HepG2 (cell line): ENCODE measurements around the gene QSOX1. TPM values are rescaled to one million over a fixed set of nuclear protein-coding genes. Genes with fewer than 3 reads are reported as not detected.

Source experiments
- ELF4 ChIP-seq: sonication (generic); formaldehyde crosslinking; IDR thresholded peaks from 2 replicates; pipeline ENCODE4 v1.5.0; 2020; ENCODE audit warnings: missing genetic modification reagents, mild to moderate bottlenecking, moderate library complexity, borderline replicate concordance
- ZNF138 ChIP-seq: sonication (generic); formaldehyde crosslinking; IDR thresholded peaks from 2 replicates; pipeline ENCODE4 v1.5.0; 2020; ENCODE audit warnings: mild to moderate bottlenecking, low read depth, missing genetic modification reagents
- ZNF296 ChIP-seq: sonication (generic); formaldehyde crosslinking; conservative IDR thresholded peaks from 2 replicates; pipeline ENCODE4 v1.5.0; 2020; ENCODE audit warnings: mild to moderate bottlenecking, missing genetic modification reagents
- ZNF761 ChIP-seq: sonication (generic); formaldehyde crosslinking; conservative IDR thresholded peaks from 2 replicates; pipeline ENCODE4 v1.4.0; 2020; ENCODE audit warnings: mild to moderate bottlenecking, missing genetic modification reagents
- polyA plus RNA-seq, 8 experiments: library from polyadenylated mRNA; depleted of rRNA in 3 of 8; stranded (reverse) in 7 of 8; unstranded in 1 of 8; fragments of >200 nt; fragmentation: Illumina TruSeq in 4 of 8; extraction: Trizol in 4 of 8; gene quantifications; 2 replicates each; pipeline versions ENCODE4 v1.2.1 to v1.2.3, GENCODE V29; 2011 to 2016; ENCODE audit warnings: low read depth in 4 of 8, missing spikeins in 1 of 8, mixed read lengths in 1 of 8; ENCODE audit not compliant: insufficient read depth in 1 of 8
- total RNA-seq, 5 experiments: library from RNA; depleted of rRNA; stranded (reverse); fragments of >200 nt; fragmentation: Illumina TruSeq; extraction: Trizol; gene quantifications; 2 replicates each; pipeline ENCODE4 v1.2.3, GENCODE V29; 2016; ENCODE audit warnings: low read depth in 1 of 5
- TF ChIP-seq, protein P1 (sequence below): sonication (generic); formaldehyde crosslinking; IDR thresholded peaks from 2 replicates; pipeline ENCODE4 v1.8.1; 2023; ENCODE audit warnings: mild to moderate bottlenecking, inconsistent platforms, moderate library complexity, missing genetic modification reagents, borderline replicate concordance
- TF ChIP-seq, protein P2 (sequence below): sonication (generic); formaldehyde crosslinking; IDR thresholded peaks from 2 replicates; pipeline ENCODE4 v1.5.0; 2020; ENCODE audit warnings: missing genetic modification reagents
- TF ChIP-seq, protein P3 (sequence below): sonication (generic); formaldehyde crosslinking; IDR thresholded peaks from 2 replicates; pipeline ENCODE4 v1.5.0; 2020; ENCODE audit warnings: mild to moderate bottlenecking, missing genetic modification reagents, borderline replicate concordance
- TF ChIP-seq, protein P4 (sequence below): IDR thresholded peaks from 2 replicates; pipeline ENCODE4 v1.6.1; 2016; ENCODE audit warnings: missing biosample characterization, missing genetic modification reagents, low read depth
- TF ChIP-seq, protein P5 (sequence below): sonication (generic); formaldehyde crosslinking; IDR thresholded peaks from 2 replicates; pipeline ENCODE4 v1.5.0; 2020; ENCODE audit warnings: missing genetic modification reagents
- TF ChIP-seq, protein P6 (sequence below): sonication (generic); formaldehyde crosslinking; conservative IDR thresholded peaks from 2 replicates; pipeline ENCODE4 v1.4.0; 2020; ENCODE audit warnings: mild to moderate bottlenecking, missing genetic modification reagents, moderate library complexity

QSOX1 gene
- total and polyA plus RNA-seq, 2 of the 13 experiments (the other 11 are each of a cell fraction or from before 2014, with no cell fraction given): 6.8 to 40.2 TPM

DNA sequence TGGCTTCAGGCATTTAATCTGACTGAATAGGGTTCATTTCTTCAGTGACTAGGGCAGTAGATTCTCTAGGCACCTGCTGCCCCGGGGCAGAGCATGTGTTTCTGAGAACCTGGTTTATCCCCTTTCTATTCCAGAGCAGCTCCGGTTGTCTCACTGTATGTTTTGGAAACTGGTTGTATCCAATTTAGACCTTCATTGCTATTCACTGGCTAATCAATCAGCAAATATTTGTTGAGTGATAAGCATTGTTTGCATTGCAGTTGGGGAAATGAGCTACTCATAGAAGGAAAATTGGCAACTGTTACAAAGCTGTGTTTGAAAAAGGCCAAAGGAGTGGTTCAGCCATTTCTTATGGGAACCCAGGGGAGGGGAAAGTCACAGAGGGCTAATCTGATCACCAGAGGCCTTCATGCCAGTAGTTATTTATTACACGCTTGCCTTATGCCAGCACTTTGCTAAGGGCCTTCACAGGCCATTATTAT, 2.9 kb downstream of the QSOX1 start (continued):
- TF ChIP-seq, protein P1, sequence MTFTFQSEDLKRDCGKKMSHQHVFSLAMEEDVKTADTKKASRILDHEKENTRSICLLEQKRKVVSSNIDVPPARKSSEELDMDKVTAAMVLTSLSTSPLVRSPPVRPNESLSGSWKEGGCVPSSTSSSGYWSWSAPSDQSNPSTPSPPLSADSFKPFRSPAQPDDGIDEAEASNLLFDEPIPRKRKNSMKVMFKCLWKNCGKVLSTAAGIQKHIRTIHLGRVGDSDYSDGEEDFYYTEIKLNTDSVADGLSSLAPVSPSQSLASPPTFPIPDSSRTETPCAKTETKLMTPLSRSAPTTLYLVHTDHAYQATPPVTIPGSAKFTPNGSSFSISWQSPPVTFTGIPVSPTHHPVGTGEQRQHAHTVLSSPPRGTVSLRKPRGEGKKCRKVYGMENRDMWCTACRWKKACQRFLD (CRISPR knock-in tag): no peak
- TF ChIP-seq, protein P2, sequence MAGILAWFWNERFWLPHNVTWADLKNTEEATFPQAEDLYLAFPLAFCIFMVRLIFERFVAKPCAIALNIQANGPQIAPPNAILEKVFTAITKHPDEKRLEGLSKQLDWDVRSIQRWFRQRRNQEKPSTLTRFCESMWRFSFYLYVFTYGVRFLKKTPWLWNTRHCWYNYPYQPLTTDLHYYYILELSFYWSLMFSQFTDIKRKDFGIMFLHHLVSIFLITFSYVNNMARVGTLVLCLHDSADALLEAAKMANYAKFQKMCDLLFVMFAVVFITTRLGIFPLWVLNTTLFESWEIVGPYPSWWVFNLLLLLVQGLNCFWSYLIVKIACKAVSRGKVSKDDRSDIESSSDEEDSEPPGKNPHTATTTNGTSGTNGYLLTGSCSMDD (CRISPR knock-in tag): no peak
- TF ChIP-seq, protein P3, sequence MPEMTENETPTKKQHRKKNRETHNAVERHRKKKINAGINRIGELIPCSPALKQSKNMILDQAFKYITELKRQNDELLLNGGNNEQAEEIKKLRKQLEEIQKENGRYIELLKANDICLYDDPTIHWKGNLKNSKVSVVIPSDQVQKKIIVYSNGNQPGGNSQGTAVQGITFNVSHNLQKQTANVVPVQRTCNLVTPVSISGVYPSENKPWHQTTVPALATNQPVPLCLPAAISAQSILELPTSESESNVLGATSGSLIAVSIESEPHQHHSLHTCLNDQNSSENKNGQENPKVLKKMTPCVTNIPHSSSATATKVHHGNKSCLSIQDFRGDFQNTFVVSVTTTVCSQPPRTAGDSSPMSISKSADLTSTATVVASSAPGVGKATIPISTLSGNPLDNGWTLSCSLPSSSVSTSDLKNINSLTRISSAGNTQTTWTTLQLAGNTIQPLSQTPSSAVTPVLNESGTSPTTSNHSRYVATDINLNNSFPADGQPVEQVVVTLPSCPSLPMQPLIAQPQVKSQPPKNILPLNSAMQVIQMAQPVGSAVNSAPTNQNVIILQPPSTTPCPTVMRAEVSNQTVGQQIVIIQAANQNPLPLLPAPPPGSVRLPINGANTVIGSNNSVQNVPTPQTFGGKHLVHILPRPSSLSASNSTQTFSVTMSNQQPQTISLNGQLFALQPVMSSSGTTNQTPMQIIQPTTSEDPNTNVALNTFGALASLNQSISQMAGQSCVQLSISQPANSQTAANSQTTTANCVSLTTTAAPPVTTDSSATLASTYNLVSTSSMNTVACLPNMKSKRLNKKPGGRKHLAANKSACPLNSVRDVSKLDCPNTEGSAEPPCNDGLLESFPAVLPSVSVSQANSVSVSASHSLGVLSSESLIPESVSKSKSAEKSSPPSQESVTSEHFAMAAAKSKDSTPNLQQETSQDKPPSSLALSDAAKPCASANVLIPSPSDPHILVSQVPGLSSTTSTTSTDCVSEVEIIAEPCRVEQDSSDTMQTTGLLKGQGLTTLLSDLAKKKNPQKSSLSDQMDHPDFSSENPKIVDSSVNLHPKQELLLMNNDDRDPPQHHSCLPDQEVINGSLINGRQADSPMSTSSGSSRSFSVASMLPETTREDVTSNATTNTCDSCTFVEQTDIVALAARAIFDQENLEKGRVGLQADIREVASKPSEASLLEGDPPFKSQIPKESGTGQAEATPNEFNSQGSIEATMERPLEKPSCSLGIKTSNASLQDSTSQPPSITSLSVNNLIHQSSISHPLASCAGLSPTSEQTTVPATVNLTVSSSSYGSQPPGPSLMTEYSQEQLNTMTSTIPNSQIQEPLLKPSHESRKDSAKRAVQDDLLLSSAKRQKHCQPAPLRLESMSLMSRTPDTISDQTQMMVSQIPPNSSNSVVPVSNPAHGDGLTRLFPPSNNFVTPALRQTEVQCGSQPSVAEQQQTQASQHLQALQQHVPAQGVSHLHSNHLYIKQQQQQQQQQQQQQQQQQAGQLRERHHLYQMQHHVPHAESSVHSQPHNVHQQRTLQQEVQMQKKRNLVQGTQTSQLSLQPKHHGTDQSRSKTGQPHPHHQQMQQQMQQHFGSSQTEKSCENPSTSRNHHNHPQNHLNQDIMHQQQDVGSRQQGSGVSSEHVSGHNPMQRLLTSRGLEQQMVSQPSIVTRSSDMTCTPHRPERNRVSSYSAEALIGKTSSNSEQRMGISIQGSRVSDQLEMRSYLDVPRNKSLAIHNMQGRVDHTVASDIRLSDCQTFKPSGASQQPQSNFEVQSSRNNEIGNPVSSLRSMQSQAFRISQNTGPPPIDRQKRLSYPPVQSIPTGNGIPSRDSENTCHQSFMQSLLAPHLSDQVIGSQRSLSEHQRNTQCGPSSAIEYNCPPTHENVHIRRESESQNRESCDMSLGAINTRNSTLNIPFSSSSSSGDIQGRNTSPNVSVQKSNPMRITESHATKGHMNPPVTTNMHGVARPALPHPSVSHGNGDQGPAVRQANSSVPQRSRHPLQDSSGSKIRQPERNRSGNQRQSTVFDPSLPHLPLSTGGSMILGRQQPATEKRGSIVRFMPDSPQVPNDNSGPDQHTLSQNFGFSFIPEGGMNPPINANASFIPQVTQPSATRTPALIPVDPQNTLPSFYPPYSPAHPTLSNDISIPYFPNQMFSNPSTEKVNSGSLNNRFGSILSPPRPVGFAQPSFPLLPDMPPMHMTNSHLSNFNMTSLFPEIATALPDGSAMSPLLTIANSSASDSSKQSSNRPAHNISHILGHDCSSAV (CRISPR knock-in tag): no peak
- TF ChIP-seq ZNF138 (CRISPR knock-in tag) (no peak), ELF4 (CRISPR knock-in tag) (no peak), ZNF761 (no peak), ZNF296 (no peak)
- TF ChIP-seq, protein P4, sequence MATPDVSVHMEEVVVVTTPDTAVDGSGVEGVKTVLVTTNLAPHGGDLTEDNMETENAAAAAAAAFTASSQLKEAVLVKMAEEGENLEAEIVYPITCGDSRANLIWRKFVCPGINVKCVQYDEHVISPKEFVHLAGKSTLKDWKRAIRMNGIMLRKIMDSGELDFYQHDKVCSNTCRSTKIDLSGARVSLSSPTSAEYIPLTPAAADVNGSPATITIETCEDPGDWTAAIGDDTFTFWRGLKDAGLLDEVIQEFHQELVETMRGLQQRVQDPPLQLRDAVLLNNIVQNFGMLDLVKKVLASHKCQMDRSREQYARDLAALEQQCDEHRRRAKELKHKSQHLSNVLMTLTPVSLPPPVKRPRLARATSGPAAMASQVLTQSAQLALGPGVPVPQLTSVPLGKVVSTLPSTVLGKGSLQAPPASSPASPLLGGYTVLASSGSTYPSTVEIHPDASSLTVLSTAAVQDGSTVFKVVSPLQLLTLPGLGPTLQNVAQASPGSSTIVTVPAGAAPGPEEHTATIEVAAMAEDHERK (CRISPR knock-in tag): no peak
- TF ChIP-seq, protein P5, sequence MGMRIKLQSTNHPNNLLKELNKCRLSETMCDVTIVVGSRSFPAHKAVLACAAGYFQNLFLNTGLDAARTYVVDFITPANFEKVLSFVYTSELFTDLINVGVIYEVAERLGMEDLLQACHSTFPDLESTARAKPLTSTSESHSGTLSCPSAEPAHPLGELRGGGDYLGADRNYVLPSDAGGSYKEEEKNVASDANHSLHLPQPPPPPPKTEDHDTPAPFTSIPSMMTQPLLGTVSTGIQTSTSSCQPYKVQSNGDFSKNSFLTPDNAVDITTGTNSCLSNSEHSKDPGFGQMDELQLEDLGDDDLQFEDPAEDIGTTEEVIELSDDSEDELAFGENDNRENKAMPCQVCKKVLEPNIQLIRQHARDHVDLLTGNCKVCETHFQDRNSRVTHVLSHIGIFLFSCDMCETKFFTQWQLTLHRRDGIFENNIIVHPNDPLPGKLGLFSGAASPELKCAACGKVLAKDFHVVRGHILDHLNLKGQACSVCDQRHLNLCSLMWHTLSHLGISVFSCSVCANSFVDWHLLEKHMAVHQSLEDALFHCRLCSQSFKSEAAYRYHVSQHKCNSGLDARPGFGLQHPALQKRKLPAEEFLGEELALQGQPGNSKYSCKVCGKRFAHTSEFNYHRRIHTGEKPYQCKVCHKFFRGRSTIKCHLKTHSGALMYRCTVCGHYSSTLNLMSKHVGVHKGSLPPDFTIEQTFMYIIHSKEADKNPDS (CRISPR knock-in tag): no peak
- TF ChIP-seq, protein P6, sequence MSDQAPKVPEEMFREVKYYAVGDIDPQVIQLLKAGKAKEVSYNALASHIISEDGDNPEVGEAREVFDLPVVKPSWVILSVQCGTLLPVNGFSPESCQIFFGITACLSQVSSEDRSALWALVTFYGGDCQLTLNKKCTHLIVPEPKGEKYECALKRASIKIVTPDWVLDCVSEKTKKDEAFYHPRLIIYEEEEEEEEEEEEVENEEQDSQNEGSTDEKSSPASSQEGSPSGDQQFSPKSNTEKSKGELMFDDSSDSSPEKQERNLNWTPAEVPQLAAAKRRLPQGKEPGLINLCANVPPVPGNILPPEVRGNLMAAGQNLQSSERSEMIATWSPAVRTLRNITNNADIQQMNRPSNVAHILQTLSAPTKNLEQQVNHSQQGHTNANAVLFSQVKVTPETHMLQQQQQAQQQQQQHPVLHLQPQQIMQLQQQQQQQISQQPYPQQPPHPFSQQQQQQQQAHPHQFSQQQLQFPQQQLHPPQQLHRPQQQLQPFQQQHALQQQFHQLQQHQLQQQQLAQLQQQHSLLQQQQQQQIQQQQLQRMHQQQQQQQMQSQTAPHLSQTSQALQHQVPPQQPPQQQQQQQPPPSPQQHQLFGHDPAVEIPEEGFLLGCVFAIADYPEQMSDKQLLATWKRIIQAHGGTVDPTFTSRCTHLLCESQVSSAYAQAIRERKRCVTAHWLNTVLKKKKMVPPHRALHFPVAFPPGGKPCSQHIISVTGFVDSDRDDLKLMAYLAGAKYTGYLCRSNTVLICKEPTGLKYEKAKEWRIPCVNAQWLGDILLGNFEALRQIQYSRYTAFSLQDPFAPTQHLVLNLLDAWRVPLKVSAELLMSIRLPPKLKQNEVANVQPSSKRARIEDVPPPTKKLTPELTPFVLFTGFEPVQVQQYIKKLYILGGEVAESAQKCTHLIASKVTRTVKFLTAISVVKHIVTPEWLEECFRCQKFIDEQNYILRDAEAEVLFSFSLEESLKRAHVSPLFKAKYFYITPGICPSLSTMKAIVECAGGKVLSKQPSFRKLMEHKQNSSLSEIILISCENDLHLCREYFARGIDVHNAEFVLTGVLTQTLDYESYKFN (CRISPR knock-in tag): peak; percentile 88
